HCT116 (cell line): ENCODE results near the gene MCRS1. TPM values are rescaled to one million over a fixed set of nuclear protein-coding genes. Genes with fewer than 3 reads are reported as not detected.

ENCODE experiments used
- ATAC-seq: fragments of 200-7000 bp; cut with Tn5 transposase; 2 replicates; pipeline ENCODE4 v1.9.1; 2020; ENCODE audit warnings: mild to moderate bottlenecking, moderate library complexity
- BruUV-seq: library from RNA; stranded (reverse); fragments of 400-500 nt; replicated peaks from 2 replicates; lab custom pipeline; 2021; lab: Mats Ljungman, UMichigan
- CTCF ChIA-PET: fragments of 300-600 bp; sonication (Branson Sonifier 250); formaldehyde crosslinking; loops from one replicate; lab custom pipeline; 2021; ENCODE audit warnings: antibody characterized with exemption; lab: Charles Lee
- POLR2A ChIA-PET: fragments of 300-600, 350-600 bp; sonication (Branson Sonifier 250); formaldehyde crosslinking; loops from one replicate; lab custom pipeline; 2021; ENCODE audit warnings: antibody characterized with exemption; lab: Charles Lee
- RAD21 ChIA-PET, 2 experiments: fragments of 300-600 bp; sonication (Branson Sonifier 250); formaldehyde crosslinking; loops; one replicate each; lab custom pipeline; 2023; ENCODE audit warnings: low total read pairs in 2 of 2; ENCODE audit not compliant: uncharacterized antibody in 2 of 2, unreplicated experiment in 2 of 2, low non-redundant PET in 1 of 2; lab: Charles Lee
- DNase-seq: peaks from one replicate; pipeline ENCODE4 v3.0.0-alpha.2; 2010; ENCODE audit warnings: low read depth, low spot score
- H2AFZ ChIP-seq: fragments of 200-600 bp; shearing (Covaris generic), sonication (generic); 2 replicates; pipeline ENCODE4 v1.6.1; 2017; ENCODE audit warnings: low read depth, mixed run types, mixed read lengths, antibody characterized with exemption, low read length; ENCODE audit not compliant: poor library complexity, severe bottlenecking
- H3K27ac ChIP-seq: 2 replicates; pipeline ENCODE4 v1.5.1; 2012; ENCODE audit warnings: low read depth, low read length
- H3K27me3 ChIP-seq: fragments of 200-600 bp; sonication (generic); 2 replicates; pipeline ENCODE4 v1.6.1; 2016; ENCODE audit warnings: mixed run types, low read length, mixed read lengths; ENCODE audit not compliant: insufficient read depth
- H3K36me3 ChIP-seq, 2 experiments: fragments of 200-500 bp in 1 of 2; fragments of 200-600 bp in 1 of 2; sonication (Bioruptor generic) in 1 of 2; sonication (generic) in 1 of 2; 2 replicates each; pipeline versions ENCODE4 v1.5.1 to v1.6.1; 2014 to 2016; ENCODE audit warnings: low read length in 2 of 2, inconsistent platforms in 1 of 2, mixed read lengths in 1 of 2, mixed run types in 1 of 2; ENCODE audit not compliant: insufficient read depth in 2 of 2, control insufficient read depth in 1 of 2
- H3K4me1 ChIP-seq, 2 experiments: fragments of 200-600 bp in 1 of 2; sonication (generic) in 1 of 2; 2 replicates each; pipeline versions ENCODE4 v1.5.1 to v1.6.1; 2012 to 2017; ENCODE audit warnings: low read length in 2 of 2, inconsistent platforms in 1 of 2, mild to moderate bottlenecking in 1 of 2, mixed read lengths in 1 of 2, mixed run types in 1 of 2, moderate library complexity in 1 of 2; ENCODE audit not compliant: insufficient read depth in 2 of 2, control insufficient read depth in 1 of 2
- H3K4me2 ChIP-seq: fragments of 200-600 bp; sonication (generic); 2 replicates; pipeline ENCODE4 v1.6.1; 2017; ENCODE audit warnings: mixed run types, low read length, mixed read lengths
- H3K4me3 ChIP-seq, 2 experiments: fragments of 200-600 bp in 1 of 2; sonication (generic) in 1 of 2; replicated peaks in 1 of 2; 2 replicates each; pipeline ENCODE4 v1.5.1; 2011 to 2016; ENCODE audit warnings: low read length in 2 of 2, control low read depth in 1 of 2, low read depth in 1 of 2, mild to moderate bottlenecking in 1 of 2, mixed read lengths in 1 of 2, mixed run types in 1 of 2
- H3K79me2 ChIP-seq: fragments of 200-600 bp; sonication (generic); 2 replicates; pipeline ENCODE4 v1.6.1; 2017; ENCODE audit warnings: mild to moderate bottlenecking, mixed run types, low read length, moderate library complexity, mixed read lengths; ENCODE audit not compliant: insufficient read depth
- H3K9ac ChIP-seq: fragments of 200-600 bp; sonication (generic); 2 replicates; pipeline ENCODE4 v1.6.1; 2016; ENCODE audit warnings: low read length, mixed read lengths
- H3K9me2 ChIP-seq: fragments of 200-600 bp; sonication (generic), shearing (Covaris generic); 2 replicates; pipeline ENCODE4 v1.6.1; 2017; ENCODE audit warnings: mixed run types, mild to moderate bottlenecking, moderate library complexity; ENCODE audit not compliant: insufficient read depth
- H3K9me3 ChIP-seq, 2 experiments: fragments of 200-500 bp in 1 of 2; fragments of 200-600 bp in 1 of 2; sonication (Bioruptor generic) in 1 of 2; sonication (generic) in 1 of 2; 2 replicates each; pipeline ENCODE4 v1.6.1; 2014 to 2017; ENCODE audit warnings: low read length in 2 of 2, mixed read lengths in 2 of 2, inconsistent platforms in 1 of 2, low read depth in 1 of 2, mild to moderate bottlenecking in 1 of 2, mixed run types in 1 of 2, moderate library complexity in 1 of 2; ENCODE audit not compliant: control insufficient read depth in 1 of 2, insufficient read depth in 1 of 2
- H4K20me1 ChIP-seq: fragments of 200-600 bp; sonication (generic), shearing (Covaris generic); 2 replicates; pipeline ENCODE4 v1.6.1; 2017; ENCODE audit warnings: mixed run types, mild to moderate bottlenecking, moderate library complexity; ENCODE audit not compliant: insufficient read depth
- EZH2 ChIP-seq: fragments of 200-600 bp; sonication (generic); IDR thresholded peaks from 2 replicates; pipeline ENCODE4 v1.6.1; 2017; ENCODE audit warnings: antibody characterized with exemption, mixed run types
- JUND ChIP-seq: IDR thresholded peaks from 2 replicates; pipeline ENCODE4 v1.6.1; 2012
- SIN3A ChIP-seq: IDR thresholded peaks from 2 replicates; pipeline ENCODE4 v1.6.1; 2012; ENCODE audit warnings: low read depth
- TCF7L2 ChIP-seq: IDR thresholded peaks from 2 replicates; pipeline ENCODE4 v1.7.0; 2011; ENCODE audit warnings: borderline replicate concordance, inconsistent platforms; ENCODE audit not compliant: insufficient read depth, insufficient read length; ENCODE audit errors: extremely low read depth
- intact Hi-C: fragments of 100-400 bp; cut with micrococcal nuclease; formaldehyde crosslinking; loops from 2 replicates; pipeline ENCODE4 v1.10.0; 2022
- total RNA-seq: library from RNA; stranded (reverse); gene quantifications from one replicate; pipeline ENCODE4 v1.2.1, GENCODE V29; 2021; ENCODE audit not compliant: unreplicated experiment
- TF ChIP-seq, protein P1 (sequence below): IDR thresholded peaks from 2 replicates; pipeline ENCODE4 v1.6.1; 2012; ENCODE audit warnings: low read depth
- TF ChIP-seq, protein P2 (sequence below): IDR thresholded peaks from 2 replicates; pipeline ENCODE4 v1.6.1; 2012

The MCRS1 gene
- total RNA-seq, 1 experiment from 2014 or later, result 91.9 TPM

DNA sequence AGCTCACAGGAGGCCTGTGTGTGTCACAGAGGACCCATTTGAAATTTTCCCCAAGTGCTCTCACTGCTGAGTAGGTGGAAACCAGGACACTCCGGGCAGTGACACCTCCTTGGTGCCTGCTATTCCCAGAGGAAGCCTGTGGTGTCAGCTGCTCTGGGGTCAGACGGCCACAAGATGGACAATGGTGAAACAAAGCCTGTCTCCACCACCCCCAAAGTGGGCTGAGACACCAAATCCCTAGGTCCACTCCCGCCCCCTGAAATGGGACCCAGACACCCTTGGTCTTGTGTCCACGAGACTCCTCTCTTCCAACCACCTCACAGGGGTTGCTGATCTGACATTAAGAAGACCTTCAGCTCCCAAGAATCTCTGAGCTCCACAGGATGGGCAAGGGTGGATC lies 22.1 kb downstream of the MCRS1 start:
- intact Hi-C loops, result no loop called here
- Histone ChIP-seq H3K9me2 (no peaks in the 10 kb centered on the region), H3K27me3 (no peaks in the 10 kb centered on the region), H3K4me3 (no peak overlapping the region), H3K79me2 (peaks cover under 1% of the 10 kb centered on the region; the same call in 1 of the 2 replicates), H3K9me3 (no peaks in the 10 kb centered on the region), H4K20me1 (no peaks in the 10 kb centered on the region), H3K4me1 (peaks cover 2% of the 10 kb centered on the region in 2 experiments; a peak in 3 of 4 replicates), H3K9ac (no peak overlapping the region), H3K36me3 (peaks cover 0 to 7% of the 10 kb centered on the region in 2 experiments; a peak in 2 of 4 replicates), H2AFZ (no peak overlapping the region), H3K27ac (no peak overlapping the region), H3K4me2 (no peak overlapping the region)
- ChIA-PET POLR2A (interaction anchor here (0.8 kb wide), 1 partner anchor 476 kb away, joined by 7 read pairs; no protein-coding TSS in a partner anchor), CTCF (interaction anchor here (0.9 kb wide), 1 partner anchor 199 kb away, joined by 3 read pairs; the partner anchor contains the start of gene DNAJC22), RAD21 (no interaction called here)
- no TSS peak for BruUV-seq
- DNase-seq (no peak), ATAC-seq (no peak)
- TF ChIP-seq SIN3A (no peak), EZH2 (no peak), JUND (no peak), TCF7L2 (no peak)
- TF ChIP-seq, protein P1, sequence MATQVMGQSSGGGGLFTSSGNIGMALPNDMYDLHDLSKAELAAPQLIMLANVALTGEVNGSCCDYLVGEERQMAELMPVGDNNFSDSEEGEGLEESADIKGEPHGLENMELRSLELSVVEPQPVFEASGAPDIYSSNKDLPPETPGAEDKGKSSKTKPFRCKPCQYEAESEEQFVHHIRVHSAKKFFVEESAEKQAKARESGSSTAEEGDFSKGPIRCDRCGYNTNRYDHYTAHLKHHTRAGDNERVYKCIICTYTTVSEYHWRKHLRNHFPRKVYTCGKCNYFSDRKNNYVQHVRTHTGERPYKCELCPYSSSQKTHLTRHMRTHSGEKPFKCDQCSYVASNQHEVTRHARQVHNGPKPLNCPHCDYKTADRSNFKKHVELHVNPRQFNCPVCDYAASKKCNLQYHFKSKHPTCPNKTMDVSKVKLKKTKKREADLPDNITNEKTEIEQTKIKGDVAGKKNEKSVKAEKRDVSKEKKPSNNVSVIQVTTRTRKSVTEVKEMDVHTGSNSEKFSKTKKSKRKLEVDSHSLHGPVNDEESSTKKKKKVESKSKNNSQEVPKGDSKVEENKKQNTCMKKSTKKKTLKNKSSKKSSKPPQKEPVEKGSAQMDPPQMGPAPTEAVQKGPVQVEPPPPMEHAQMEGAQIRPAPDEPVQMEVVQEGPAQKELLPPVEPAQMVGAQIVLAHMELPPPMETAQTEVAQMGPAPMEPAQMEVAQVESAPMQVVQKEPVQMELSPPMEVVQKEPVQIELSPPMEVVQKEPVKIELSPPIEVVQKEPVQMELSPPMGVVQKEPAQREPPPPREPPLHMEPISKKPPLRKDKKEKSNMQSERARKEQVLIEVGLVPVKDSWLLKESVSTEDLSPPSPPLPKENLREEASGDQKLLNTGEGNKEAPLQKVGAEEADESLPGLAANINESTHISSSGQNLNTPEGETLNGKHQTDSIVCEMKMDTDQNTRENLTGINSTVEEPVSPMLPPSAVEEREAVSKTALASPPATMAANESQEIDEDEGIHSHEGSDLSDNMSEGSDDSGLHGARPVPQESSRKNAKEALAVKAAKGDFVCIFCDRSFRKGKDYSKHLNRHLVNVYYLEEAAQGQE, result no peak
- TF ChIP-seq, protein P2, sequence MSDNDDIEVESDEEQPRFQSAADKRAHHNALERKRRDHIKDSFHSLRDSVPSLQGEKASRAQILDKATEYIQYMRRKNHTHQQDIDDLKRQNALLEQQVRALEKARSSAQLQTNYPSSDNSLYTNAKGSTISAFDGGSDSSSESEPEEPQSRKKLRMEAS, result no peak
